Measurements from ENCODE around the gene TPBG.
"Not testable (repeated sequence)": the region's sequence is repeated elsewhere in the genome, so short reads cannot be mapped to it uniquely, and the experiment has no call there.

TPBG gene

DNA sequence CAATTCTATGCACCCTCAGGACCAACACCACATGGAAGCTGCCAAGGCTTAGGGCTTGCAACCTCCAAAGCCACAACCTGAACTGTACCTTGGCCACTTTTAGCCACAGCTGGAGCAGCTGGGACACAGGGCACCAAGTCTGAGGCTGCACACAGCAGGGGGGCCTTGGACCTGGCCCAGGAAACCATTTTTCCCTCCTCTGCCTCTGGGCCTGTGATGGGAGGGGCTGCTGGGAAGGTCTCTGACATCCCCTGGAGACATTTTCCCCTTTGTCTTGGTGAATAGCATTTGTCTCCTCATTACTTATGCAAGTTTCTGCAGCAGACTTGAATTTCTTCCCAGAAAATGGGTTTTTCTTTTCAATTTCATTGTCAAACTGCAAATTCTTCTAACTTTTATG, 13.0 kb downstream of the TPBG start:
- DNase-seq: no peak

DNA sequence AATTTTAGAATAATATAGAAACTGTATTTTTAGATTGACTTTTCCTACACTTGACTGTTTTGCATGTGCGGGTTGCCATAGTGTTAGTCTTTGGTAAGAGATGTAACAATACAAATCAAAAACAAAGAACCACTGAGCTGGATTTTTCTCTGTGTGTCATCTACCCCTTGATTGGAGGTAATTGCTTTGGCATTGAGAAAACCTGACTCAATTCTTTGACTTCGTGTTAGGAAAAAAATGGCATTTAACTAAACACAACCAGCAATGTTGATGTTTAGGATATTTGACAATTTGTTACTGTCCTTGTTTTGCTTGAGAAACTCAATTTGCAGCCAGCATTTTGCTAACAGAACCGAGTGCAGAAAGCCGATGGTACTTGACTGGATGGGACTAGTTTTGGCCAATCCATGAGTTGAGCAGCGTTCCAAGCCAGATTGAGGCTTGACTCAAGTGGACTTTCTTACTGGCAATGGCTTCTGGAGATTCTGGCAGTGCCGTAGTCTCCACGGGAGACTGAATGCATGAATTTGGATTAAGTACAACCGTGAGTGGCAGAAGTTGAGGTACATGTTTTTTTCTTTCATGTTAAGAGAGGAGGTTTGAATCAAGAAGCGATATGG, 17.1 kb downstream of the TPBG start:
- no peak for DNase-seq

DNA sequence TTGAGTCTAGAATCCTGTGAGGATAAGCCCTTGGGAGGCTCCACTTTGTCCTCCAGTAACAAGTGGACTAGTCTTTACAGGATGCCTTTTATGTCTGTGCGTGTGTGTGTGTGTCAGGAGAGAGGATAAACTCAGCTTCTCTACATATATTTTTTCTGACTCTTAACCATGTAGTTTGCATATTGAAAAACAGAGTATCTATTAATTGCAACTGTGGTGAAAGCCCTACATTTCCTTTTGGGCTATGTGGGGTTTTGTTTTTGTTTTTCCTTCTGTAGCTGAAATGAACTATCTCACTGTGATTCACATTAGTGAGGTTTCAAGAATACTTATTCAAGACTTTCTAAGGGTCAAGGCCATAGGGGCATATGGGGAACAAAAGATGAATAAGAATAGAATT, 17.7 kb downstream of the TPBG start:
- DNase-seq: no peak

DNA sequence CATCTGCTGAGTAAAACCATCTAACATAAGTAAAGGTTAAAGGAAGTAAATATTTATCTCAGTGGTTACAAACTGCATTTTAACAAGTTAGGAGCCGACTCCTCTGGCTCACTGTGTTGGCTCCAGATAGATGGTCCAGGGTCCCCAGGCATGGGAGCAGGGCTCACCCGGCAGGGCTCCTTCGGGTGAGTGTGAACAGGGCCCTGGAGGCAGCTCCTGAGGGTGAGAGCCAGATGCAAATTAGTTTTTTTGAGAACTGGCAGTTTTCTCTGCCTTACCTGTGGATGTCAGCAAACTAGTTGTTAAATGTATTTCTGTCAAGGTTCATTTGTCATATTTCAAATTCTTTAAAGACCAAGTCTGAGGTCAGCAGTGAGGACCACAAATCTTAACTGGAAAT, 21.5 kb downstream of the TPBG start:
- DNase-seq: no peak

DNA sequence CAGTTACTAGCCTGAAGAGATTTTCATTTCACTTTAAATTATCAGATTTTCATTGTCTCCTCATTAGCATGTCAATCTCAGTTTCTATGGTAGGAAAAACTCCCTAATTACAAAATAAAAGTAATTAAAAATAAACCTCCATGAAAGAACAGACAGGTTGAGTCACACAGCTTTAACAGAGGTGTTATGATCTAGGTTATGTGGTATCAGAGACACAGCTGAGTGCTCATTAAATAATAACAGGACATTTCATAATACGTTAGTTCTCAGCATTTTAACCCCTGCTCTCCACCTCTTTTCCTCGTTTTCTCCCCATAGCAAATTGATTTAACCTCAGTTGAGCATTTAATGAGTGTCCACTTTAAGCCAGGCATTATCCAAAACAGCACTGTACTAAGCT, 21.9 kb downstream of the TPBG start:
- no peak for DNase-seq

DNA sequence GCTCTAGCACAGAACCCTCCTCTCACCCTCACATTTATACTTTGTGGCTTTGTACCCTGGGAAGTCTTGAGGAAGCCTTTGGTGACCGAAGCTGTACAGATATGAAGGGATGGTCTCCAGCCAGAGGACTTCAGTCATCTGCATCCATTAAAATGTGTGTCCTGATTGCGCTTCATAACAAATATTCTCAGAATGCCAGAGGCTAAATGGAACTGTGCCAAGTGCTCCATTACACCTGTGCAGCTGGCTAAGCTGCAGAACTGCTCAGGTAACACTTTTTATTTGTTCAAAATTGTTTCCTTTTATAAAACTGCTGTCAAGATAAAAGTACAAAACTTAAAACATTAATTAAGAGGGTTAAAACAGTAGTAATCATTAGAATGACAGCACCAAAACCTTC, 22.3 kb downstream of the TPBG start:
- DNase-seq: no peak

DNA sequence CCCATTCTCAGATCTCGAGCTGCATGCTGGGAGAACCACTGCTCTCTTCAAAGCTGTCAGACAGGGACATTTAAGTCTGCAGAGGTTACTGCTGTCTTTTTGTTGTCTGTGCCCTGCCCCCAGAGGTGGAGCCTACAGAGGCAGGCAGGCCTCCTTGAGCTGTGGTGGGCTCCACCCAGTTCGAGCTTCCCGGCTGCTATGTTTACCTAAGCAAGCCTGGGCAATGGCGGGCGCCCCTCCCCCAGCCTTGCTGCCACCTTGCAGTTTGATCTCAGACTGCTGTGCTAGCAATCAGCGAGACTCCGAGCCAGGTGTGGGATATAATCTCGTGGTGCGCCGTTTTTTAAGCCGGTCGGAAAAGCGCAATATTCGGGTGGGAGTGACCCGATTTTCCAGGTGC, 31.2 kb downstream of the TPBG start:
- DNase-seq: not testable (repeated sequence)

DNA sequence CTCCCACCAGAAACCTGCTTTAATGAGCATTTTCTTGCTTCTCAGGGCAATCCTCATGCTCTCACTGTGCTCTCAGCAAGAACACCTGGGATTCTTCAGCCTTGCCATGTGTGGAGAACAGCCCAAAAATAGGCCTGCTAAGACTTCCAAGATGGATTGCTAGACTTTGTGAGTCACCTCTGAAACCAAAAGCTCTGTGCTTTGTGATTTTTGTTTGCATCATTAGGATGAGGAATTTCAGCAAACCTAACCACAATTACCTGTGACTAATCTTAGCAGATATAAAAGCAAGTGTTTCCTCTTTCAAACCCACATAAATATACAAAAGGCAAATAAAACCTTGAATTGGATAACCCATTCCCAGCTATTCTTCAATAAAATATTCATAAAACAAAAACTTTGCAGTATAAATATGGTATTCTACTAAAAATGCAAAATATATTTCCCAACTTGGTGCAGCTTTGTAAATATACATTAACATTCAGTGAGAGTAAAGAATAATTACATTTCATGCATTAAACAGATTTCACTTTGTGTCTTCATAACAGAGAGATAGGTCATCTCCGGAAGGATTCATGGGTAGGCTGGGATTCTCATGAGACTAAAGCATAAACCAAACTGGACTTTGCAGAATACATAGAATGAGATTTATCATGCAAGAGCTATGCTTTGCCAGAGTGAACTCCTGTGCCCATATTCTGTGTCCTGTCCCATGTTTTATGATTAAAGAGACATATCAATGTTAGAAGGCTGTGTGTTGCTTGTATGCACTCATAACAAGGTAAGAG, 33.5 kb downstream of the TPBG start:
- no peak for DNase-seq

DNA sequence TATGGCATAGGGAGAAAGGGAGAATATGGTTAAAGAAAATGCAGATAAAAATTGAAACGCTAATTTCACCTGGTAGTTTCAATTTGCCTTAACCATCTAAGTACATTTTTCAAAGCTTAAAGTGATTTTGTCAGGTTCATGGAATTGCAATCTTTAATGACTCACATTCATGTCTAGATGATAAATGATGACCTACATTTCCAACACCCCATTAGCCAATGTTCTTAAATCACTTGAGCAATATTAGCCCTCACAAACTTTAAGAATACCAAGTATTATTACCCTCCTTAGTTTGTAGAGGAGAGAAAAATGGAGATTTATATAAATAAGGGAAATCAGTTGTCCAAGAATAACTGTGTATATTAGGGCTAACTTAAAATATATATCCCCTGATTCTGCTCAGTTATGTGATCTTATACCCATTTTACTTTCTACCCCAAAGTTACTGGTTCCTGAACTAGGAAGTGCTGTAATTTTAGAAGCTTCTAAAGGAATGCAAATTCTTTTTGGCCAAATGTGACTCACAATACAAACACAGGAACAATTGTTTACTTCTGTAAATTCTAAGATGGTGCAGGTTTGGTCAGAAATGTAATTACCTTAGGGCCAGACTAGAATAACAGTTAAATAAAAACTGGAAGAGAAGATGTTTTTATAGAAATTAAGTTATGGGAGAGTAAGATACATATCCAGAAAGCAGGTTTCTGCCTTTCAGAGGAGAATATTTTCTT, 34.5 kb downstream of the TPBG start:
- no peak for DNase-seq

DNA sequence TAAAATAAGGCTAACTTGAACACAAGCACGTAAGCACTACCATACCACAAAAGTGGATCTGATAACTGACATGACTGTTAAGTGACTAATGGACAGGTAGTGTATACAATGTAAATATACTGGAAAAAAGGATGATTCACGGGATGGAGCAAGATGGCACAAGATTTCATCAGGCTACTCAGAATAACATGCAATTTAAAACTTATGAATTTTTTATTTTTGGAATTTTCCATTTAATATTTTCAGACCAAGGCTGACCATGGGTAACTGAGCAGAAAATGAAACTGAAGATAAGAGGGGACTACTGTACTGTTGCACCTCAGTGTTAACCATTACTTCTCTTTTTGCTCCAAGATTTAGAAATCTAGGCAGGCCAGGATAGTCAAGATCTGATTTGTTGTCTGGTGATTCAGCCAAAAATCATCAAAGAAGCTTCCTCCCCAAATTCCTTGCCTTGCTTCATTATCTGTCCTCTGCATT, 45.4 kb downstream of the TPBG start:
- no peak for DNase-seq

DNA sequence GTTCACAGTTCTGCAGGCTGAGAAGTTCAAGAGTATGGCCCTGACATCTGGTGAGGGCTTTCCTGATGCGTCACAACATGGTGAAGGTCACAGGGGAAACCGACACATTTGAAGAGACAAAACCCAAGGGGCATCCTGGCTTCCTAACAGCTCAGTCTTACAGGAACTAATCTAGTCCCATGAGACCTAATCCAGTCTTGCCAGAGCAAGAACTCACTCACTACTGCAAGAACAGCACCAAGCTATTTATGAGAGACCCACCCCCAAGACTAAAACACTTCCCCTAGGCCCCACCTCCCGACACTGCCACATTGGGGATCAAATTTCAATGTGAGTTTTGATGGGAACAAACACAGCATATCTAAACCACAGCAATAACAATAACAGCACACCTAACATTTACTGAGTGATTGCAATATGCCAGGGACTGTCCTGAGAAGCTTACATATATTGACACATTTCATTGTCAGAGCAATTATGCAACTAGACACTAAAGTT, 46.6 kb downstream of the TPBG start:
- DNase-seq: no peak

DNA sequence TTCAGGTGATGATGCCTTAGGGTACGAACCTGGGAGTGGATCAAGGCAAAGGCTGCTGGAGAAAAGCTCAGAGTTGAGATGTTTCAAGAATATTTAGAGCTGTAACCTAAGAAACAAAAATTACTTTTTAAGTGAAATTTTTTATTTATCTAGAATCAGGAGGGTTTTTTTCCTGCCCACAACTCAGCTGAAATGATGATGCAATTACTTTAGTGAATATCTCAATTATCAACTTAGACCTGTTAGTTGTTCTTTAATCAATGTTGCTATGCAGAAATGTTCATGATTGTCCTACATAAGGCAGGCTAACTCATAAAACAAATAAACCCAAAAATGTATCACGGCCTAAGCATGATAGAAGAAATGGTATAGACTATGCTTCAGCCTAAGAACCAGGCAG, 50.3 kb downstream of the TPBG start:
- no peak for DNase-seq

DNA sequence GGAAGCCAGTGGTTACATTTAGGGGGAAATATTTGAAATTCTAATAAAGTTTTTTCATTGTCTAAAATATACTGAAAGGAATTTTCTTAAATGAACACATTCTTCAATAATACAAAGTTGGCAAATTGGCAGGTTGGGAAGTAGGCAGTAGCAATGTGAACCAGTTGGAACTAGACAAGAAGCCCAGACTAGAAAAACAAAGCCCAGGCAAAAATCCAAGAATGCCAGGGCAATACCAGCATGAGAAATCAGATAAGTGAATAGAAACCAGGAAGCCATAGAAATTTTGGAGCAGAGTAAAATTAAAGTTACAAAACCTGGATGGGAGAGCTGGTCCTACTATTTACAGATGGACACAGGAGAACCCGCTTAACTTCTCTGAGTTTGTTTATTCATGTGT, 52.2 kb downstream of the TPBG start:
- DNase-seq: no peak

DNA sequence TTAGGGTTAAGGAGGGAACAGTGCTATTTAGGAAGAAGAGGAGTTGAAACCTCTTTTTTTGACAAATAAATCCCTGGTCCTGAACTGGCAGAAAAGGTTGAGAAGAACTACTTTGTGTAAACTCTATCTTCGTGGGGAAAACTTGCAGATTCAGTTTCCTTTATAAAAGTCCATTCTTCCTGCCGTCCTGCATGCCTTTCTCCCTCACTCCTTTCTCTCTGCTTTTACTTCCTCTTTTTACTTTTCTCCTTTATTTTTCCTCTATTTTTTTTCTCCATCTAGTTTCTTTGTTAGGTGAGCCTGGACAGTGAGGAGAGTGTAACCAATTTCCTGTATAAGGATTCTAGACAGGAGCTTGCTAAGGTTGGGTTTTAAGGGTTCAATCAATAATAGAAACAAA, 52.7 kb downstream of the TPBG start:
- no peak for DNase-seq
